IMR-90 (cell line): ENCODE data around the gene GTF2F2.

Source experiments
- BHLHE40 ChIP-seq: fragments of 150-350 bp; IDR thresholded peaks from 2 replicates; pipeline ENCODE4 v1.6.1; 2016; ENCODE audit warnings: mild to moderate bottlenecking, low read depth, low read length
- CEBPB ChIP-seq: IDR thresholded peaks from 2 replicates; pipeline ENCODE4 v1.6.1; 2012; ENCODE audit warnings: low read depth, low read length, improper control_type of control experiment
- MAZ ChIP-seq: IDR thresholded peaks from 2 replicates; pipeline ENCODE4 v1.6.1; 2012; ENCODE audit warnings: low read depth, mild to moderate bottlenecking, low read length, improper control_type of control experiment, moderate library complexity, borderline replicate concordance
- POLR2A ChIP-seq: IDR thresholded peaks from 2 replicates; pipeline ENCODE4 v1.6.1; 2012; ENCODE audit warnings: mild to moderate bottlenecking, low read depth, low read length
- RAD21 ChIP-seq: IDR thresholded peaks from 2 replicates; pipeline ENCODE4 v1.6.1; 2012; ENCODE audit warnings: low read length, improper control_type of control experiment
- RFX5 ChIP-seq: IDR thresholded peaks from 2 replicates; pipeline ENCODE4 v1.8.0; 2012; ENCODE audit warnings: low read depth, mild to moderate bottlenecking, low read length, moderate library complexity
- SMC3 ChIP-seq: fragments of 150-350 bp; IDR thresholded peaks from 2 replicates; pipeline ENCODE4 v1.6.1; 2016; ENCODE audit warnings: low read depth, mild to moderate bottlenecking, antibody characterized with exemption, low read length, moderate library complexity
- USF2 ChIP-seq: fragments of 150-350 bp; IDR thresholded peaks from 2 replicates; pipeline ENCODE4 v1.6.1; 2017; ENCODE audit warnings: mild to moderate bottlenecking, antibody characterized with exemption, low read length, low read depth
- TF ChIP-seq, protein P1 (sequence below): conservative IDR thresholded peaks from 2 replicates; pipeline ENCODE4 v1.5.1; 2012; ENCODE audit warnings: mild to moderate bottlenecking, low read depth, low read length, improper control_type of control experiment

GRCh38 chr13:45289936-45290563 lies 169.7 kb downstream of the GTF2F2 start:
- TF ChIP-seq, protein P1, sequence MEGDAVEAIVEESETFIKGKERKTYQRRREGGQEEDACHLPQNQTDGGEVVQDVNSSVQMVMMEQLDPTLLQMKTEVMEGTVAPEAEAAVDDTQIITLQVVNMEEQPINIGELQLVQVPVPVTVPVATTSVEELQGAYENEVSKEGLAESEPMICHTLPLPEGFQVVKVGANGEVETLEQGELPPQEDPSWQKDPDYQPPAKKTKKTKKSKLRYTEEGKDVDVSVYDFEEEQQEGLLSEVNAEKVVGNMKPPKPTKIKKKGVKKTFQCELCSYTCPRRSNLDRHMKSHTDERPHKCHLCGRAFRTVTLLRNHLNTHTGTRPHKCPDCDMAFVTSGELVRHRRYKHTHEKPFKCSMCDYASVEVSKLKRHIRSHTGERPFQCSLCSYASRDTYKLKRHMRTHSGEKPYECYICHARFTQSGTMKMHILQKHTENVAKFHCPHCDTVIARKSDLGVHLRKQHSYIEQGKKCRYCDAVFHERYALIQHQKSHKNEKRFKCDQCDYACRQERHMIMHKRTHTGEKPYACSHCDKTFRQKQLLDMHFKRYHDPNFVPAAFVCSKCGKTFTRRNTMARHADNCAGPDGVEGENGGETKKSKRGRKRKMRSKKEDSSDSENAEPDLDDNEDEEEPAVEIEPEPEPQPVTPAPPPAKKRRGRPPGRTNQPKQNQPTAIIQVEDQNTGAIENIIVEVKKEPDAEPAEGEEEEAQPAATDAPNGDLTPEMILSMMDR: no peak
- no peak for TF ChIP-seq POLR2A
- TF ChIP-seq SMC3: no peak
- TF ChIP-seq RFX5: no peak
- TF ChIP-seq MAZ: no peak
- no peak for TF ChIP-seq RAD21
- no peak for TF ChIP-seq USF2
- no peak for TF ChIP-seq CEBPB
- no peak for TF ChIP-seq BHLHE40
